AML-193 (cell line): Measurements from ENCODE around the gene EFCAB8.
"Not testable (repeated sequence)": the region's sequence is repeated elsewhere in the genome, so short reads cannot be mapped to it uniquely, and the experiment has no call there.

ENCODE experiments used
- DNase-seq, 2 experiments: peaks; one replicate each; lab custom pipeline; 2025; lab: John Stamatoyannopoulos, UW

The EFCAB8 gene

DNA sequence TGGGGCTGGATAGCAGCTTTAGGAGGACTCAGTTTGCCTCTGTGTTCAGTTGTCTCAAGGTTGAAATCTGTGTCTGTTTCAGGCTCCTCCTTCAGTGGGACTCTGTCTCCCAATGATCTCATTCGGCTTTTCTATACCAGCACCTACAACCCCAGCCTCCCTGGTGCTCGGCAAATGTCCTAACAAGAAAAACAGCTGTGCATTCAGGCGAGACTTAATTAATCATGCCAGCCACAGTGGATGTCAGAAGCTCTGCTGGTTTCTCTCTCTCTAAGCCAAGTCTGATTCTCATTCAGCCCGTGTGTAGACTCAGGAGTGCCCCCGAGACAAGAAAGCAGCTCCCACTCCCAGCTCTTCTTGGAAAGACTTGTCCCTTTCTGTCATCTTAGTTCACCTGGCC lies 98.7 kb downstream of the EFCAB8 start:
- no peak for DNase-seq

DNA sequence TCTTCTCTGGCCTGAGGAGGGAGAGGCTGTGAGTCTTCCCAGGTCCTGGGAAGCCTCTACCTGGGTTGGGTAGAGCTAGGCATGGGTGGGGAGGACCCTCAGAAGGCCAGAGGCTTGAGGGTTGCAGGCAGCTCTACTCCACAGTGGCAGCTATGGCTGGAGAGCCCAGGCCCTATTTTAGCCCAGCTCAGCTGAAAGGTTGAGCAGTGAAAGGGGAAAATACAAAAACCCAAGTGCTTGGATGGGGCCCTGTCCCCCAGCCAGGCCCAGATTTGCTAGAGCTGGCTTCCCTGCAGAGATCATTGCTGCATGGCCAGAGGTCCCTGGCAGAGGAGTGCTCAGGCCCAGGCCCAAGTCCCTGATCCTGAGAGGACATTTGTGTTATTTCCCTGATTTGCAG lies 99.9 kb downstream of the EFCAB8 start:
- DNase-seq = no peak

DNA sequence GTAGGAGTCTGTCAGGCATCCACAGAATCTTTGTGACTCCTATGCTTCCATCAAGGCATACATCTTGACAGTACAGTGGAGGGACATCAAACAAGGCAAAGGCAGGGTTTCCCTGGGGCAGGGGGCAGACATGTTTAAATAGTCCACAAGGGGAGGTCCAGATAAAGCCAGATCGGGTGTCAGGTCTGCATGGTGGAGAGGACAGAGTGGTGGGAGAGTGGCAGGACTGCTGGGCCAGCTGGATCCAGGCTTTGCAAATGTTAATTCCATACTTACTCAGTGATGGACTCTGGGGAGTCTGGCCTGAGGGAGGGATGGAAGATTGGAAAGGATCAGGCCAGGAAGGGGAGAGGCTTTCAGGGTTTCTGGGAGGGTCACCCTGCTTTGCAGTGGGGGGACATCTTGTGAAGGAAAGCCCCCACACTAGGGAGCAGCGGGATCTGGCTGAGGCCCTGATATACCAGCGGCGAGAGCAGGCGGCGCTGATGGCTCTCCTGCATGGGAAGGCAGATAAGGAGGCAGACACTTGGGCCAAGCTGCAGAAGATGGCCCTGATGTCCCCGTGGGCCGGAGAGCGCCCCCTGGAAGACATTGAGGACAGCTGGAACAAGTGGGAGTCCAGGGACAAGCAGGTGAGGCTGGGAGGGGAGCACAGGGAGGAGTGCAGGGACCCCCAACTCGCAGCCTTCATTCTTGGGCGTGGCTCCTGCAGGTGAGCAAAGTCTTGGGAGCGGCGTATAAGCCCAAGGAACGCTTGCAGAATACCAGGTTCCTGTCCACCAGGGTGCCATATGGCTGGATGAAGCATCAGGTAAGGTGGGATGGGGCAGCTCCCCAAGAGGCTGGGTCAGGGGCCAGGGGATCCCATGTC lies 100.9 kb downstream of the EFCAB8 start:
- no peak for DNase-seq

DNA sequence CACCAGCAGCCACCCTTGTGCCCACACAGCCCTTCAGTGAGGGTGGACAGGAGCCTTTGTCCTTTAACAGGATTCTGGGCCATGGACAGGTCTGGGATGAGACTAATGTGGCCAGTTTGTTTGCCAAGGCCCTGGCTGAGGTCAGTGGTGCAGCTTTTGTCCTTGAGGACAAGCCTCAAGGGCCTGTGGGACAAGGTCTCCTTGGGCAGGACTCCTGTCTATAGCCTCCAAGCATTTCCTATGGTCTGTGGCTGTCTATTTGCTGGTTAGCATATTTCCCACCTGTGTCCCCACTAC lies 101.4 kb downstream of the EFCAB8 start:
- no peak for DNase-seq

DNA sequence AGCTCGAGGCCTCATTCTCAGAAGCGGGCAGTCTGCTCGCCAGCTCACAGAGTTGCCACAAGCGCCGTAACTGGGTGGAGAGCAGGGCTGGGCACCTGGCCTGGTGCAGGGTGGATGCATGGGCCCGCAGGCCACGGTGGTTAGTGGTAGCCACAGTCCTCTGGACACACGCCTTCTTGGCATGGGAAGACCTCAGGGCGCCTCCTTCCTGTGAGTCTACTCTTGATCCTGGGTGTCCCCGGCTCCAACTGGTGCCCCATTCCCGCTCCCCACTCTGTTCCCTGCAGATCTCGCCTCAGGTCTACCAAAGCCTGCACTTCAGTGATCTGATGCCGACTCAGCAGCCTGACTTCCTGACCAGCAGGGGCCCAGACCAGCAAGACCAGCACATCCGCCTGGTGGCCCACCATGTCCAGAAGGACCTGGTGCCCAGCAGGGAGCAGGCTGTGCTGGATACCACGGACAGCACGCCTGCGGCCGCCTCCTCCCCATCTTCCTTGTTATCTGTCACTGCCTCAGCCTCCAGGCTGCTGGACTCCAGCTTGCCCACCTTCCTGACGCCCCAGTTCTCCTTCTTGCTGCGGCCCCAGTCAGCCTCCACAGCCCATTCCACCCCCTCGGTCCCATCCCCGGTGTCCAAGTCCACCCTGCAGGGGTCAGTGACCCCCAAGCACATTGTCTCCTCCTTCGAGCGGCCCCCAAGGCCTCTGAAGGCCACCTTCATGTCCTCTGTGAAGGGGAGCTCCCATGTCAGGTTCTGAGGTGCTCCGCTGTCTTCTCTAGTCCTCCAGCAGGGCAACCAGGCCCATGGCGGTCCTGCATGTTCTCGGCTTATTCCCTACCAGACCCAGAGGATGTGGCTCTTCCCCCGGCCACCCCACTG lies 102.4 kb downstream of the EFCAB8 start:
- no peak for DNase-seq

DNA sequence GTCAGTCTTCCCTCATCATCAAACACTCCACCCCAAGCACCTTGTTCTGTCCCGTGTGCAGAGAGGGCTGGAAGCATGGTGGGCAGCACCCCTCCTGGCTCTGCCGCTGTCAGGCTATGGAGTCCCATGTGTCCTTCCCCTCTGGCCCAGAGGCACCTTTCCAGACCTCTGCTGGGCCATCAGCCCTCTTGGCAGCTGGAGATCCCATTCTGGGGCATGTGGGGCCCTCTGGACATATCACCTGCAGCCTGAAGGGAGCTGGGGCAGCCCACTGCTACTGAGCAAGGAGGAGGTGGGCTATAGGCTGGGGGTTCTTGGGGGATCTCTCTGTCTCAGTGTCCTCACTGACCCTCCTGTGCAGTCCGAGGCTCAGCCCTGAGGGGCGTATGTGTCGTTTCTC lies 103.3 kb downstream of the EFCAB8 start:
- DNase-seq = no peak

DNA sequence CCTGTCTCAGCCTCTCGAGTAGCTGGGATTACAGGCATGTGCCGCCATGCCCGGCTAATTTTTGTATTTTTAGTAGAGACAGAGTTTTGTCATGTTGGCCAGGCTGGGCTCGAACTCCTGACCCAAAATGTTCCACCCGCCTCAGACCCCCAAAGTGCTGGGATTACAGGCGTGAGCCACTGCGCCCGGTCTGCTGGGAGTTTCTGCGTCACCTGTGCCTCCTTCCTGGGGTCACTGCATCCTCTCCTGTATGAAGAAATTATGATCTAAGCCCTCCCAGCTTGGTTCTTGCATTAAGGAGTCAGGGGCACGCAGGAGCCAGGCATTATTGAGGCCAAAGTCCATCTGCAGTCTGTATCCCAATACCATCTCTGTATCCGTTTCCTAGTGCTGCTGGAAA lies 103.9 kb downstream of the EFCAB8 start:
- not testable (repeated sequence) for DNase-seq

DNA sequence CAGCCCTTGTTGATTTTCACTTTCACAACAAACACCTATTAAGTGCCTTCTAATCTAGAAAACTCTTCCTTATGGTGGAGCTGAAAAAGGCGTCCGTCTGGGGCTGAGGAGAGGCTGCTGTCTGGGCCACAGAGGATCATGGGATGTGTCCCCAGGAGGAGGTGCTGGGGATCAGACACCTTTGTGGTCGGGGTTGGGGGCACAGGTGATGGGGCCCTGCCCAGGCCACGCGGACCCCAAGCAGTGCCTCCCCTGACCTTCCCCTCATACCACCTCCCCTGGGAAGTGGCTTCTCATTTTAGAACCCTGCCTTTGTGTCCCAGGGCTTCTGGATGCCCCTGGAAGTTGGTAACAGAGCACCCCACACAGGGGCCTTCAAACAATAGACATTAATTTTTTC lies 104.5 kb downstream of the EFCAB8 start:
- no peak for DNase-seq

DNA sequence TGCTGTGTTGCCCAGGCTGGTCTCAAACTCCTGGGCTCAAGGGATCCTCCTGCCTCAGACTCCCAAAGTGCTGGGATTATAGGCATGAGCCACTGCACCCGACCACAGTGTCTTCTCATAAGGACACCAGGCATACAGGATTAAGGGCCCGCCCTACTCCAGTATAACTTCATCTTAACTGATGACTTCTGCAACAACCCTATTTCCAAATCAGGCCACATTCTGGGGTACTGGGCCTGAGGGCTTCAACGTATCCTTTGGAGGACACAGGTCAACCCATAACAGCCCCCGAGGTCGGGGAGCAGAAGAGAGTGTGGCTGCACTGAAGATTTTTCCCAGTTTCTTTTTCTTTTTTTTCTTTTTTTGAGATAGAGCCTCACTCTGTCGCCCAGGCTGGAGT lies 105.9 kb downstream of the EFCAB8 start:
- no peak for DNase-seq

DNA sequence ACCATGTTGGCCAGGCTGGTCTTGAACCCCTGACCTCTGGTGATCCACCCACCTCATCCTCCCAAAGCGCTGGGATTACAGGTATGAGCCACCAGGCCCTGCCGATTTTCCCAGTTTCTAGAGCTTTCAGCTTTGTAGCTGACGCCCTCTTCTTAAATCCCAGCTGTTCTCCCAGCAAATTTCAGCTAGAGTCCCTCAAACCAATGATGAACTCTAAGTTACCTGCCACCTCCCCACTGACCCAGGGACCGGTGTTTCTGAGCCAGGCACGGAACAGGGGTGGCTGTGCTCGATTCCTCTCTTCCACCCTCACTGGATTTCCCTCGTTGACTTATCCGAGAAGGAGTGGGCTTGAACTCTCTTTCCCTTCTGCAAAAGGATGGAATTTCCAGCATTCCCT lies 106.4 kb downstream of the EFCAB8 start:
- no peak for DNase-seq

DNA sequence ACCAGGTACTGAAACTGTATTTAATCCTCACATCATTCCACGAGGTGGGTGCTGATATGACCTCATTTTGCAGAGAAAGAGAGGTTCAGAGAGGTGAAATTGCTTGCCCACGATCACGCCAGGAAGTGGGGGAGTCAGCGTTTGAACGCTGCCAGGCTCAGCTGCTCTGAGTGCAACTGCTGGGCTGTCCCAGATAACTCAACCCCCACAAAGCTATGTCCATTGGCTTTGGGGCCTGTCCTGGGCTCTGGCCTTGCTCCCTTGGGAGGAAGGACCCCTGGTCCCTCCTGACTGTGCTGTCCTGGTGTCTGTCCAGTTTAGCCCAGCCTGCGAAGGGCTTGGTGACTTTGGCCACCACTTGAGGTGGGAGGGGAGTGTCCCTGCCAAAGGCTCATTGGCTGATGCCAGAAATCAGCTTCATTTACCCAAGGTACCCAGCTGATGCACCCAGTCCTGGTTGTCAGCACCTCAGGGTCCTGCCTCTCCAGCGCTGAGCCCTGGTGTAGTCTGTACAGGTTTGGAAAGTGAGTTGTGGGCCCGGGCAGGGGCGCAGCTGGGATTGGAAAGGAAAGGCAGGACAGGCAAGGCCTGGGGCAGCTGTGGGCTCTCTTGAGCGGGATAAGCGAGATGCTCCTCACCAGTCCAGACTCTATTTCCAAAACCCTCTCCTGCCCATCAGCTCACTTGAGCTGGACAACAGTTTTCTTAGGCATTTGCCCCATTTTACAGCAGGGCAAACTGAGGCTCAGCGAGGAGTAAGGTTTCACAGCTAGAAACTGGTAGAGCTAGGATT lies 107.1 kb downstream of the EFCAB8 start:
- DNase-seq = no peak

DNA sequence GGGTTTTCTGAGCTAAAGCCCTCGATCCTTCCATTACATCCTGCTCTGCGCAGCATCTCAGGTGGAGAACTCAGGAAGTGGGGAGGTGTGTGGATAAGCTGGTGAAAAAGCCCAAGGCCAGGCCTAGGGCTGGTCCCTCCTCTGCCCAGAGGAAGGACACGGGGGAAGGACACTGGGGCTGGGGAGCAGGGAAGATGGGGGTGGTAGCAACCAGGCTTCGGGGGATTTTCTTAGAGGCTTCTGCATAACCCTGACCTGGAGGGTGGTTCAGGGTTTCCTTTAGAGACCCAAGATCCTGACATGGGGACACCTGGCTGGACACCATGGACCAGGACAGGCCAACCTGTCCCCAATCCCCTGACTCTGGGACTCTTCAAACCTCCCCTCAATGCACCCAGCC lies 107.7 kb downstream of the EFCAB8 start:
- DNase-seq = no peak

DNA sequence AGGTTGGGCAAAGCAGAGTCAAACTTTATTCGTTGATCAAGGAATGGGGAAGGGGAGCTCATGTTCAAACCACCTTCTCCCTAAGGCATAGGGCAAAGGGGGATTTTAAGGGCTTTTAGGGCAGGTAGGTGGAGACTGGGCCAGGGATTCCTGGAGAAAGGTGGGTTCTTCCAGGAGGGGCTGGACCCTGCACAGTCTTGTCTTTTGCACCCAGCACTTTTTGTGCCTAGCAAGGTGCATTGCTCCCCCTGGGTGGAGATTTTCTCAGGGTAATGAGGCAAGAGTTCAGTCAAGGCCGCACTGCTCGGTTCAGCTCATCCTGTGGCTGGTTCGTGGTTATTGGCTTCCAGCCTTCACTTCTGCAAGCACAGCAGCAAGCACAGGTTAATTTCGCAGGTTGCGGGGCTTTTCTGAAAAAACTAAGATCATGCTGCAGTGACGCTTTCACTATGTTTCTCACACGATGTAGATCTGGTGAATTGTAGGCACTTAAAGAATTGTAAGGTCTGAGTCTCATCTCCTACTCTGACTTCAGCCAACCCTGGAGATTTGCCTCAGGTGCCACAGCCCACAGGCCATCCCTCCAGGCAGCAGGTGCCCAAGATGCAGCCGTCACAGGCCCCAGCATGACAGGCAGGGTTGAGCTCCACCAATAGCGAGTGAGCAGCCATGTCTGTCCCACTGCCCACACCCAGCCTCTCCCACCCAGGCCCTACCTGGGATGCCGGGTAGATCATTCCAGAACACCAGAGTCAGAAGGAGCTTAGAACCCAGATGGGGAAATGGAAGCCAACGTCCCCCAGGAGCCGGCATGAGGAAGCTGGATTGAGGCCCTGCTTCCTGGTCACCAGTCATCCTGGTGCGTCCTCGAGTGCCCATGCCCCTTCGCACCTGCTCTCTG lies 108.4 kb downstream of the EFCAB8 start:
- no peak for DNase-seq

DNA sequence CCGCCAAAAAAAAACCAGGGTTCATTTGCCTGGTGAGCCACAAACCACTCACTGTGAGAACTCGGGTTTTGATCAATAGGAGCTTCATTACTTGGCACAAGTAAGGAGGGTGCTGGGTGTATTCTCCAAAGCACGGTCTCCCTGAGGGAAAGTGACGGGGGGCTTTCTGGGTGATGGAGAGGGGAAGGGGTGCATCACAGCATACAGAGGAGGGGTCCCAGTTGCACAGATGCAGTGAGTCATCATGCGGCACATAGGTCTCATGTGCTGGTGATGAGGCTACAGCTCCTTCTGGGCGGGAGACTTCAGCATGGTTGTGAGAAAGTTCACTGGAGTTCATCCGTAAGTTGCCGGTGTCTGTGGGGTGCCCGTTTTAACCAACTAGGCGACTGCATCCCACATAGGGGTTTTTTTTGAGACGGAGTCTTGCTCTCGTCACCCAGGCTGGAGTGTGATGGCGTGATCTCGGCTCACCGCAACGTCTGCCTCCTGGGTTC lies 109.3 kb downstream of the EFCAB8 start:
- no peak for DNase-seq

DNA sequence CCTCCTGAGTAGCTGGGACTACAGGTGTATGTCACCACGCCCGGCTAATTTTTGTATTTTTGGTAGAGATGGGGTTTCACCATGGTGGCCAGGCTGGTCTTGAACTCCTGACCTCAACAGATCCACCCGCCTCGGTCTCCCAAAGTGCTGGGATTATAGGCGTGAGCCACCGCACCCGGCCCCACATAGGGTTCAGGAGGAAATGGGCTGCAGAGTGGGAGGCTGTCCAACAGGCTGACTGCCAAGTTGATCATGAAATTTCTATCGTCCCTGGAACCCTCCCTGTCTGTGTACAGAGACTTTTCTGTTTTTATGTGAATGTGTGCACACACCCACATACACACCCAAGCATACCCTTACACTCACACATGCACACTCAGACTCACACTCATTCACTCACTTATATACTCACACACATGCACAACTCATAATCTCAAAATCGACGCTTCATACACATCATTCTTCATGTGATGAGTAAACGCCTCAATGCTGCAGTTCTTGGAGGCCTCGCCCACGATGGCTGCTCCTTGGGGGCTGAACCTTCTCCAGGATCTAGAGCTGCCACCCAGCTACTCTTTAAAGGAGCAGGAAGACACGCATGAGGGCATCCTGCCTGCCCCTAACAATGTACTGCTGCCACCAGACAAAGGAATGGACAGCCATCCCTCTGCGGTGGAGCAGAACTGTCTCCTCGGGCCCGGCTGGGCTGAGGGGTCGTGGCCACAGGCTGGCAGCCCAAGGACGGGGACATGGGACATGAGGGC lies 109.9 kb downstream of the EFCAB8 start:
- no peak for DNase-seq

DNA sequence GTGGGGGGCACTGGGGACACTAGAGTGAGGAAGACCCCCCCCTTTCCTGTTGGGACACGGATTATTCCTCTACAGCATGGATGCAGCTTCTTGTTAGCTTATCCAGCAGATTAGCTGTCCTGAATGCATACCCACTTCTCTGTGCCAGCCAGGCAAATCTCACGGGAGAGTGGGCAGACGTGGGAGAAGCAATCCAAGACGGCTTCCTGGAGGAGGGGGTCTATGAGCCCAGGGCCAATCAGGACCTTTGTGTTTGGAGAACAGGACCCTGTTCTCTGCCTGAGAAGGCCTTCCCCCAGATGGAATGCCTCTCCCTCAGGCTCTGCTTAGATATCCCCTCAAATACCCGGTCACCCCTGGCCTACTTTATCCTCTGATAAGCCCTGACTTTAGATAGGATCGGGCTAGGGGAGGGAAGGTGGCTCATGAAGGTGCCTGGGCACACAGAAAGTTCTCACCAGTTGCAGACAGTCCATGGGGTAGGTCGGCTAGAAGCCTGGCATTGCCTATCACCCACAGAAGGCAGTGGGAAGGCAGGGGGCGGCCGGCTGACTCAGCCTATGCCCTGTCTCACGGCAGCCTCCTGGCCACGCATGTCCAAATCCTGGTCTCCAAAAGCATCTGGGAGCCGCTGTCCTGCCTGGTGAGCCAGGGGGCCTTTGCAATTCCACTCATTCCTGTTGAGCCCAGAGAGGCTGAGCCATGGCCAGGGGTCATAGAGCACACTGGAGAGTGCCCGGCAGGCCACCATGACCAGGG lies 110.8 kb downstream of the EFCAB8 start:
- no peak for DNase-seq

DNA sequence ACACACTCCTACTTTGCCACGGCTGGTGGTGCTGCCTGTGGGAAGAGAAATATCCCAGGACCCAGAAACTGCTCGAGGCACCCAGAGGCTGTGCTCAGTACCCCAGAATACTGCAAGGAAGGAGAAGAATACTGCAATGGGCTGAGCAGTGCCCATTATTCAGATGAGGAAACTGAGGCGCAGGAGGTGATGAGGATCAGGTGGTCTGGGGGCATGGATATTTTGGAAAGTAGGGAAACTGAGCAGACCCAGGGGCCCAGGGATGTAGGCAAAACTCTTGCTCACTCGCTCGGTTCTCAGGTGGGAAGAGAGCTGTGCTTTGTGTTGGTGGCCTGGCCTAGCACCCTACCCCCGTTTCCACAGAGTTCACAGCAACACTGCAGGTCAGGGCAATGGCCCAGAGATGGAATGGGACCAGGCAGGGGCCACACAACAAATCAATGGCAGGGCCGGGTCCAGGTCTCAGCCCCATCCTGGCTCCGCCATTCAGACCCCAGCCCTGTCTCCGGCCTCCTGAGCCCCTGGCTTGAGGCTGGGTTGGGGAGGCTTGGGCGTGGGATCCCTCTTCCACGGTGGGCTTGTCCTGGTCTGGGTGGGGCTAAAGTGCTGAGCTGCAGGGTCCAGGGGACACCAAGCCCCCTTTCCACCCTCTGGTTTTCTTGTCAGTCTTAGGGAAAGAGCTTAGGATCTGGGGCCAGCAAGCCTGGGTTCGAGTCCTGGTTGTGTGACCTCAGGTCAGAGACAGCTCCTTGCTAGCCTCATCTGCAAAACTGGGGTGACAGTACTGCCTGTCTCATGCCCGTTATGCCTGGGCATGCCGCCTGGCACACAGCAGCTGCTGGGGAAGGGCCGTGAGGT lies 111.6 kb downstream of the EFCAB8 start:
- no peak for DNase-seq

DNA sequence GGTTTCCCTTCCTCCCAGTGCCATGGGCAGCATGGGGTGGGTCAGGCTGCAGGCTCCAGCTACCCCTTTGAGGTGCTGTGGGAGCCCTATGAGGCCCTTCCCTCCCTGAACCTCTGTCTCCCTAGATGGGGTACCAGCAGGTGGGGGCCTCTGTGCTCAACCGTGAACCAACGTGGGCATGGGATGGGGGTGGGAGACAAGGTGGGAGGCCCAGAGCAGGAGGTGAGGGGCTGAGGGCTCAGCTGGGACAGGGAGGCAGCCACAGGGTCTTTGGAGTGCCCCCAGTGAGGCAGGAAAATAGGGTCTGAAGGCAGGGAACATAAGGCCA lies 112.2 kb downstream of the EFCAB8 start:
- no peak for DNase-seq

DNA sequence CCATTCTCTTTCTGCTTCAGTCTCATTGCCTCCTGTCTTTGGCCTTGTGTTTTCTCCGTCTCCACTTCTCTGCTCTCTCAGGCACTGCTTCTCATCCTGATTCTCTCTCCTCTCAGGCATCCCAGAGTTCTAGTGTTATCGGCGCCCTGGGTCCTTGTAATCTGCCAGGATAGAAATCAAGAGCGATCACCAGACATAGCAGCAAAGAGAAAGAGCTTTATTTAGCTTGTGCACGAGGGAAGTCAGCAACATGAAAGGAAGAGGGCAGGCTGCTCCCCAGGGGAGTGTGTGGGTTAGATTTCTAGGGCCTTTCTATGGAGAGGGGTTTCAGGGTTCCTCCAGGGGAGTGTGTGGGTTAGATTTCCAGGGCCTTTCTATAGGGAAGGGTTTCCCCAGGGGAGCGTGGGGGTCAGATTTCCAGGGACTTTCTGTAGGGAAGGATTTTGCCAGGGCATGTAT lies 113.0 kb downstream of the EFCAB8 start:
- DNase-seq = no peak
